Activated T-cell treated with anti-CD3 and anti-CD28 coated beads for 24 hours (primary cell): ENCODE data around the gene CMTM2.
"Not testable (repeated sequence)": the region's sequence is repeated elsewhere in the genome, so short reads cannot be mapped to it uniquely, and the experiment has no call there.

ENCODE experiments used
- DNase-seq: peaks from one replicate; pipeline ENCODE4 v3.0.0-alpha.2; 2020; ENCODE audit warnings: low read depth

CMTM2 gene

GRCh38 chr16:66605979-66606751 lies 26.9 kb downstream of the CMTM2 start:
- DNase-seq: no peak

GRCh38 chr16:66608241-66609138 lies 29.2 kb downstream of the CMTM2 start:
- DNase-seq: peak; percentile 84

GRCh38 chr16:66609139-66609510 lies 29.9 kb downstream of the CMTM2 start:
- DNase-seq: no peak

- no peak for DNase-seq
Observed at GRCh38 chr16:66610111-66610820, 31.0 kb downstream of the CMTM2 start.

- not testable (repeated sequence) for DNase-seq
Observed at GRCh38 chr16:66611911-66612310, 32.6 kb downstream of the CMTM2 start.

GRCh38 chr16:66612422-66612821 lies 33.2 kb downstream of the CMTM2 start:
- DNase-seq: no peak

GRCh38 chr16:66614161-66614802 lies 35.0 kb downstream of the CMTM2 start:
- no peak for DNase-seq

- DNase-seq: no peak
Observed at GRCh38 chr16:66616169-66616568, 36.9 kb downstream of the CMTM2 start.

GRCh38 chr16:66616592-66616991 lies 37.3 kb downstream of the CMTM2 start:
- DNase-seq: no peak

- no peak for DNase-seq
Observed at GRCh38 chr16:66617010-66617434, 37.8 kb downstream of the CMTM2 start.

GRCh38 chr16:66617728-66618127 lies 38.5 kb downstream of the CMTM2 start:
- DNase-seq: no peak

- no peak for DNase-seq
Observed at GRCh38 chr16:66618588-66619375, 39.5 kb downstream of the CMTM2 start.

GRCh38 chr16:66619534-66620428 lies 40.5 kb downstream of the CMTM2 start:
- DNase-seq: no peak

- no peak for DNase-seq
Observed at GRCh38 chr16:66620429-66620795, 41.1 kb downstream of the CMTM2 start.

- DNase-seq: no peak
Observed at GRCh38 chr16:66621973-66622372, 42.7 kb downstream of the CMTM2 start.

- DNase-seq: no peak
Observed at GRCh38 chr16:66622863-66623262, 43.6 kb downstream of the CMTM2 start.

GRCh38 chr16:66623755-66624154 lies 44.5 kb downstream of the CMTM2 start:
- no peak for DNase-seq

- not testable (repeated sequence) for DNase-seq
Observed at GRCh38 chr16:66627611-66628378, 48.5 kb downstream of the CMTM2 start.

- no peak for DNase-seq
Observed at GRCh38 chr16:66629856-66630255, 50.6 kb downstream of the CMTM2 start.
